Activated effector memory CD4-positive, alpha-beta T cell treated with Interleukin-2 at 50 U/mL for 16 hours (primary cell): ENCODE results near the gene MCM9.
"Not testable (repeated sequence)": the region's sequence is repeated elsewhere in the genome, so short reads cannot be mapped to it uniquely, and the experiment has no call there.

Experiments used
- DNase-seq: peaks from one replicate; pipeline ENCODE4 v3.0.0-alpha.2; 2020

Gene MCM9

GRCh38 chr6:118788702-118789101 is 146.3 kb downstream of the MCM9 start:
- no peak for DNase-seq

GRCh38 chr6:118787724-118788423 is 147.1 kb downstream of the MCM9 start:
- no peak for DNase-seq

GRCh38 chr6:118786596-118787453 is 148.1 kb downstream of the MCM9 start:
- DNase-seq = no peak

GRCh38 chr6:118785601-118786000 is 149.4 kb downstream of the MCM9 start:
- DNase-seq = no peak

GRCh38 chr6:118784641-118785164 is 150.3 kb downstream of the MCM9 start:
- no peak for DNase-seq

- DNase-seq = no peak
These were observed 150.9 kb downstream of the MCM9 start for GRCh38 chr6:118783931-118784550.

- DNase-seq = no peak
These were observed 152.3 kb downstream of the MCM9 start for GRCh38 chr6:118782651-118783050.

- no peak for DNase-seq
These were observed 153.1 kb downstream of the MCM9 start for GRCh38 chr6:118781897-118782296.

- DNase-seq = no peak
These were observed 154.3 kb downstream of the MCM9 start for GRCh38 chr6:118780668-118781067.

GRCh38 chr6:118776607-118777549 is 158.1 kb downstream of the MCM9 start:
- peak; percentile 38 for DNase-seq

GRCh38 chr6:118775381-118775780 is 159.6 kb downstream of the MCM9 start:
- DNase-seq = no peak

GRCh38 chr6:118774581-118774980 is 160.4 kb downstream of the MCM9 start:
- DNase-seq = no peak

GRCh38 chr6:118772886-118773285 is 162.1 kb downstream of the MCM9 start:
- DNase-seq = no peak

GRCh38 chr6:118771253-118771652 is 163.7 kb downstream of the MCM9 start:
- no peak for DNase-seq

GRCh38 chr6:118770835-118771234 is 164.1 kb downstream of the MCM9 start:
- DNase-seq = no peak

GRCh38 chr6:118770112-118770788 is 164.7 kb downstream of the MCM9 start:
- no peak for DNase-seq

GRCh38 chr6:118768904-118769325 is 166.0 kb downstream of the MCM9 start:
- DNase-seq = no peak

- DNase-seq = no peak
These were observed 166.5 kb downstream of the MCM9 start for GRCh38 chr6:118768441-118768840.

GRCh38 chr6:118765316-118765715 is 169.6 kb downstream of the MCM9 start:
- DNase-seq = not testable (repeated sequence)

- DNase-seq = no peak
These were observed 170.2 kb downstream of the MCM9 start for GRCh38 chr6:118764766-118765165.
